HG02759 (cell line): ENCODE results near the gene C11orf68.

Experiments
- ATAC-seq: cut with Tn5 transposase; IDR thresholded peaks from one replicate; pipeline ENCODE4 v1.9.1; 2021; ENCODE audit warnings: mild to moderate bottlenecking, moderate library complexity; ENCODE audit not compliant: unreplicated experiment

C11orf68 gene

DNA sequence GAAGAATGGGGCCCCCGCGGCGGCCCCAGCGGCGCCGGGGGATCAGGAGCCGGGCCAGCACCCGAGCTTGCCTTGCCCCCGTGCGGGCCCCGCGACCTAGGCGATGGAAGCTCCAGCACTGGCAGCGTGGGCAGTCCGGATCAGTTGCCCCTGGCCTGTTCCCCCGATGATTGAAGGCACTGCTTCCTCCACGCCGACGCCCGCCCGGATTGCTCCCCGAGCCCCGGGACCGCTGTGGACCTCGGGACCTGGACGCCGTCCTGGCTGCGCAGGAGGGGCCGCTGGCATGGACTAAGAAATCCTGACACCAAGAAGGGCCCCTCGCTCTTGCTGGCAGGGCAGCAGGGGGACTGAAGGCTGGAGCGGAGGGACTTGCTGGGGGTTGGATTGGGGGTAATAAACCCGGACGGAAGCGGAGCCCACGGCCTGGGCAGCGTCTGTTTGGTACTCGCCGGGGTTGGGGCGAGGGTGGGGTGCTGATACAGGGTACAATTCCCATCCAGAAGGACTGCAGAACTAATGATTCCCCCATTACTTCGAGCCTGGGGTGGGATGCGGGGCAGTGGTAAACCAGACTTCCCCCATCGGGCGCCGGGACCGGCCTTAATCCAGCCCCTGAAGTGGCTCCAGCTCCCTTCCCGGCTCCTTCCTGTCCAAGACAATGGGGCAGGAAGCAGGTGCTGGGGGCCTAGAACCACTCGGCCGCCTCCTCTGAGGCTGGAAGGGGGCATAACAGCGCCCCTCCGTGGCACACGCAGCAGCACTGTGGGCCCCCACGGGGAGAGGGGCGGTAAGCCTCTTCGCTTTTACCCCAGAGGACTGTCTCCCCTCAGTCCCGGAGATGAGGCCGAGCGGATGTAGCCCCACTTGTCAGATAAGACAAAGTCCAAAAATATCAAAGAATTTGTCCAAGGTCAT lies 27.4 kb downstream of the C11orf68 start:
- ATAC-seq = no peak

DNA sequence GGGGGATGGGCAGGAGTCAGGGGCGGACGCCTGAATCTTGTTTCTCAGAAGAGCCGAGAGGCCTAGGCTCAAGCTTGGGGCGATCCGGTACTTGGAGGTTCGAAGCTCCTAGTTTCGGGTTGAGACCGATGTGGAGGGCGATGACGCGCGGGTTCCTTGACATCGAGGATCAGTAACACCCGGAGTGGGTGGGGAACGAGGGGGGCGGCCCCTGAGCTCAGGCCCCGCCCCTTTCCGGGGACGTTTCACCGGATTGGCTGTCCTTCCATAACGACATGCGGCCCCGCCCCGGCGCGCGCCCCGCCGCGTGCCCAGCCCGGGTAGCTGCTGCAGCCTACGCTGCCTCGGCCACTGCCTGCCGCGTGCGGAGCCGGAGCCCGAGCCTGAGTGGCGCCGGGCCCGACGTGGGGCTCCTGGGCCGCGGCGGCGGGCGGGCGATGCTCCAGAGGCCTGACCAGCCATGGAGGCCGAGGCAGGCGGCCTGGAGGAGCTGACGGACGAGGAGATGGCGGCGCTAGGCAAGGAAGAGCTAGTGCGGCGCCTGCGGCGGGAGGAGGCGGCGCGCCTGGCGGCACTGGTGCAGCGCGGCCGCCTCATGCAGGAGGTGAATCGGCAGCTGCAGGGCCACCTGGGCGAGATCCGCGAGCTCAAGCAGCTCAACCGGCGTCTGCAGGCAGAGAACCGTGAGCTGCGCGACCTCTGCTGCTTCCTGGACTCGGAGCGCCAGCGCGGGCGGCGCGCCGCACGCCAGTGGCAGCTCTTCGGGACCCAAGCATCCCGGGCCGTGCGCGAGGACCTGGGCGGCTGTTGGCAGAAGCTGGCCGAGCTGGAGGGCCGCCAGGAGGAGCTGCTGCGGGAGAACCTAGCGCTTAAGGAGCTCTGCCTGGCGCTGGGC lies 28.3 kb downstream of the C11orf68 start, which contains the start of gene CCDC85B:
Gene CCDC85B (plus strand): TSS at position 350 of the 895 bp plus-strand sequence. CDS start 111 bp downstream, at position 461.
- peak; percentile 59 for ATAC-seq

DNA sequence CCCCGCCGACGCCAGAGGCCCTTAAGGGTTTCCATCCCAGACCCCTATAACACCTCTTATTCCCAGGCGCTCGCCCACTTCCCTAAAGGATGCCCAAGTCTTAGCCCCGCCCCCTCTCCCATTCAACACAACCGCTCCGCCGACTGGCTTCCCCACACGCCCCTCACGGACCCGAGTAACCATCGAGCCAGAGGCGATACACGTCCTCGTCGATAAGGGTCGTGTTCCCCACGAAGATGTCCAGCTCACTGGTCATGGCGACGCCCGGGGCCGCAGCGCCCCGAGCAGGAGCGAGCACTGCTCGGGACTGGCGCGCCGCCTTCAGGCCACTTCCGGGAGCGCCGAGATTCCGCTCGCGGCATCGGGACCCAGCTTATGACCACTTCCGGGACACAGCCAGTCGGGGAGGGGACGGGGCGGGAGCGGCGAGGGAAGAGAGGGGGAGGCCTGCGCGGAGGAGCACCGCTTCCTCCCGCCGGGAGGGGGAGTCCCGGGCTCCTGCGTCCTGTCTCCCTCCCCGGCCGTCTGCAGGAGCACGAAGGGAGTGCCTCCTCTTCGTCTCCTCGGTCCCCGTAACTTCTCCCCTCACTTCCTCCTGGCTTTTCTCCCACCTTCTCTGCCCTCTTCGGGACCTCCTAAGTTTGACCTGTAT lies 30.6 kb downstream of the C11orf68 start, which contains the start of gene FIBP:
Gene FIBP (minus strand): TSS at position 309 of the 652 bp plus-strand sequence. CDS start 53 bp downstream, at position 256.
- peak; percentile 55 for ATAC-seq

DNA sequence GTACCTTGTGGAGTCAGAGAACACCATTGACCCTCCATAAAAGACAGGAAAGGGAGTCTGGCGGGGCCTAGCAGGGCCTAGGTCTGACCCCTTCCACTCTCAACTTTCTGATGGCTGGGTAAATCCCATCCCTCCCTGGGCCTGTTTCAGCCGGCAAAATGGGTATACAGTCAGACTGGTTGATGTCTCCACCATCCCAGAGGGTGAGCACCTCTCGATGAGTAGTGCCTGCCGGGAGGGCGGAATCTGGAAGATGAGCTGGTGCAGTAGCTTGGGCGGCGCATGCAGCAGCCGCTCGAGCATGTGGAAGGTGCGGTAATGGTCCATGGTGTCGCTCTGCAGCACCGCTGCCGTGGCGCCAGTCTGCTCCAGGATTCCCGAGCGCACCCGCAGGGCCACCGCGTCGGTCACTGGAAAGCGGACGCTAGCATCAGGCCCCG lies 31.1 kb downstream of the C11orf68 start:
- peak; percentile 3 for ATAC-seq

DNA sequence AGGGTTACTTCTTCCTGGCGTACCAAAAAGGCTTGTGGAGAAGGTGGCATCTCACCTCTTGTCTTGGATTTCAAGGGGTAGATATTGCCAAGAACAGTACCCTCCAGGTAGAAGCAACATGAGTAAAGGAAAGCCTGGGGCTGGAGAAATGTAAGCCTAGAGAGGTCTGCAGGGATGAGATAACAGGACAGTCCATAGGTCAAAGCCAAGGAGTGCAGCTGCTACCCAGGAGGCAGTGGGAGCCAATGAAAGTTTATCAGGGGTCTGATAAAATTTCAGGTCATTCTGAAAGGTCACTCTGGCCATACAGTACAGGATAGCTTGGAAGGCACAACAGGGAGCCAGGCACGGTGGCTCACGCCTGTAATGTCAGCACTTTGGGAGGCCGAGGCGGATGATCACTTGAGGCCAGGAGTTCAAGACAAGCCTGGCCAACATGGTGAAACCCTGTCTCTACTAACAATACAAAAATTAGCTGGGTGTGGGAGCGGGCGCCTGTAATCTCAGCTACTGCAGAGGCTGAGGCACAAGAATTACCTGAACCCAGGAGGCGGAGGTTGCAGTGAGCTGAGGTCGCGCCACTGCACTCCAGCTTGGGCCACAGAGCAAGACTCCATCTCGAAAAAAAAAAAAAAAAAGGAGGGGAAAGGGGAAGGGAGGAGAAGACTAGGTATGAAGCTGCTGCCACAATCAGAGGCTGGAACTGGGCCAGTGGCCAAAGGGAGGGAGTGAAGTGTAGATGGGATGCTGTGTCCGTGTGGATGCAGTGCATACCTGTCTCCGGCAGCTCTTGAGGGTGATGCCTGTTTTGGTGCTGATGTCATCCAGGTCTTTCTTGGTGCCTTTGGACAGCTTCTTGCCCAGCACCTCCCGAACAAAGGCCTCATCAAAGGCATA lies 31.8 kb downstream of the C11orf68 start:
- no peak for ATAC-seq

DNA sequence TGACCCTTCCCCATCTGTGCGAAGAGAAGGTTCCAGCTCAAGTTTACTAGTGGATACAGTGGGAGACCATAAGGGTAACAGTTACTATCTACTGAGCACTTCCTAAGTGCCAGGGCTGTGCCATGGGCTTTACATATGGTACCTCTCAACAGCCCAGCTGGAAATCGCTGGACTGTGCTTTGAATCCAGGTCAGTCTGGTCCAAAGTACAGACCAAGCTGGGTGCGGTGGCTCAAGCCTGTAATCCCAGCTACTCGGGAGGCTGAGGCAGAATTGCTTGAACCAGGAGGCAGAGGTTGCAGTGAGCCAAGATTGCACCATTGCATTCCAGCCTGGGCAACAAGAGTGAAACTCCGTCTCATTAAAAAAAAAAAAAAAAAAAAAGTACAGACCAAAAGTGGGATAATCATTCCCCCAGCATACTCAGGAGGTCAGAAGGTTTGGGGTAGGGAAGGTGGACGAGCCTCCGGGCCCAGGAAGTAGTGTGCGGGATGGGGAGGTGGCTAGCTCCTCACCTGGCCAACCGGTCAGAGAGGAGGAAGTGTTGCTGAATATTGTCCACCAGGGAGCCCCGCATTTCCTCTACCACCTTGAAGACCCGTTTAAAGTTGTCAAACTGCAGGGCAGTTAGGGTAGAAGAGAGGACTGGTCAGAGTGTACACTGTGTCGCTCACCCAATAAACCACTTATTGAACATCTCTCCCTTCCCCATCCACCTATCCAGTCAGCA lies 32.9 kb downstream of the C11orf68 start:
- no peak for ATAC-seq

DNA sequence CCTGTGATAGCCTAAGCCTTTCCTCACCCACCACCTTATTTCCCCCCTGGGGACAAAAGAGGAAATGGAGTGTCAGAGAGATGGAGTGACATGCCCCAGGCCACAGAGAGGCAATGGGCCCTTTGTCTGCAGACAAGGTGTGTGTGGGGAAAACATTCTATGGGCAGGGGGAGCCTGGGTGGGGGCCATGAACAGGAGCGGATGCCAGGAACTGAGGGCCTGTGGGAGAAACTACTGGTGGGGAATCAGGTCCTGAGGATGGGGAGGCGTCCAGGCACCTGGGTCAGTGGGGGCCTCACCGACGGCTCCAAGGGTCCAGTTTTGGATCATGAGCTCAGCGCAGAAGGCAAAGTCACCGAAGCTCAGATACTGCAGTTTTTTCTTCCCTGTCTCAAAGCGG lies 33.6 kb downstream of the C11orf68 start:
- no peak for ATAC-seq

DNA sequence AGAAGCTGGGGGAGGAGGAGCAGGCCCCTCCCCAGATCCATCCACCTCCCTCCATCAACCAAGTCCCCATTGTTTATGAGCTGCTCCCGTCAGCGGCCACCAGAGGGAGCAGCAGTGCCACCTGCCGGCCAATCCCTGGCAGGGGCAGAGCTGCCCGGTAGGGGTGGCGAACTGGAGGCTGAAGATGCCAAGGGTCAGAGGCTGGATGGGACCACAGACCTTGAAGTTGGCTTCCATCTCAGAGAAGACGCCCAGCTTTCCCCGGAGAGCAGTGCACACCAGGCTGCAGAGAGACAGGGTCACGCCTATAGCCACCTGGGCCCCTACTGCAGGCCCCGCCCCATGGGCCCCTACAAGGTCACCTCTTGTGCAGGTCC lies 34.2 kb downstream of the C11orf68 start:
- ATAC-seq = no peak

DNA sequence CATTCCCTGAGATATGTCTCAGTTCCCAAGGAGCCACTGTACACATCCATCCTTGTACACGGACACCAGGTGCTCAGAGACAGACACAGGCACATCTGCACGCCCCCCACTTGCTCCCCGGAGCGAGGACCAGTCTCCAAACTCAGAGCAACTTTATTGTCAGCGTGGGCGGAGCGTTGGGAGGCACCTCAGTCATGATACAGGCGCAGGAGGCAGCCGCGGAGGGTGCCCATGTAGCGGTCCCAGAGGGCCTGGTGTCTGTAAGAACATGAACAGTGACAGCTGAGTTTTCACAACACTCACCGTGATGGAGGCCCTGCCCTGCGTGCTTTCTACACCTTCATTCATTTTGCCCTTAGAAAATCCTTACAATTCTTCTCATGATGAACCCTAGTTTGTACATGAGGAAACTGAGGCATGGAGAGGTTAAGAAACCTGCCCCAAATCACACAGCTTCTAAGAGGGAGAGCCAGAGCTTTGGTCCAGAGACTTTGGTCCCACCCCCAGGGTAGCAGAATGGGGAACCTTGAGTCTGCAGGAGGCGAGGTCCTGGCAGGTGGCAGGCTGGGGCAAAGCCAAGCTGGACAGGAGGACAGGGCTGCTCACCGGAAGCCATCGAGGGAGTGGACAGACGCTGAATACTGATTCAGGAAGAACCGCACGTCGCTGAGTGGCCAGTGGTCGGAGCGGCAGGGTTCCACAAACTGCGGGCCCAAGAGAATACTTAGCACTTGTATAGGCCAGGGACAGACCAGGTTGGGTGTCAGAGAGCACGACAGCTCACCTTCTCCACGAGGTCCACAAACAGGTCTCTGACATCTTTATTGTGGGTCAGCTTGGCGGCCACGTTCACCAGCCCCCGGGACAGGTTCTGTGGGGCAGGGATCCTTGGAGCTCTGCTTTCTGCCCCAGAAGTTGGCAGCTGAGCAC lies 34.8 kb downstream of the C11orf68 start:
- no peak for ATAC-seq

DNA sequence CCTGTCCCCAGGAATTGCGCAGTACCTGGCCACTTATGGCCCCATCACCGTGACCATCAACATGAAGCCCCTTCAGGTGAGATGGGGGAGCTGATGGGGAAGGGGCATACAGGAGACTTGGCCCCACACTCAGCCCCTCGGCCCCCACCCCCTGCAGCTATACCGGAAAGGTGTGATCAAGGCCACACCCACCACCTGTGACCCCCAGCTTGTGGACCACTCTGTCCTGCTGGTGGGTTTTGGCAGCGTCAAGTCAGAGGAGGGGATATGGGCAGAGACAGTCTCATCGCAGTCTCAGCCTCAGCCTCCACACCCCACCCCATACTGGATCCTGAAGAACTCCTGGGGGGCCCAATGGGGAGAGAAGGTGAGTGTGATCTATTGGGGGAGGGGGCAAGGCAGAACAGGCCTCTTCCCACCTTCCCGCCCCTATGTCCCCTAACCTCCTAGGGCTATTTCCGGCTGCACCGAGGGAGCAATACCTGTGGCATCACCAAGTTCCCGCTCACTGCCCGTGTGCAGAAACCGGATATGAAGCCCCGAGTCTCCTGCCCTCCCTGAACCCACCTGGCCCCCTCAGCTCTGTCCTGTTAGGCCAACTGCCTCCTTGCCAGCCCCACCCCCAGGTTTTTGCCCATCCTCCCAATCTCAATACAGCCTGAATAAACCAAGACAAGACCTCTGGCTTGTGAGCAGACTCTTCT lies 35.7 kb downstream of the C11orf68 start:
- ATAC-seq = no peak

DNA sequence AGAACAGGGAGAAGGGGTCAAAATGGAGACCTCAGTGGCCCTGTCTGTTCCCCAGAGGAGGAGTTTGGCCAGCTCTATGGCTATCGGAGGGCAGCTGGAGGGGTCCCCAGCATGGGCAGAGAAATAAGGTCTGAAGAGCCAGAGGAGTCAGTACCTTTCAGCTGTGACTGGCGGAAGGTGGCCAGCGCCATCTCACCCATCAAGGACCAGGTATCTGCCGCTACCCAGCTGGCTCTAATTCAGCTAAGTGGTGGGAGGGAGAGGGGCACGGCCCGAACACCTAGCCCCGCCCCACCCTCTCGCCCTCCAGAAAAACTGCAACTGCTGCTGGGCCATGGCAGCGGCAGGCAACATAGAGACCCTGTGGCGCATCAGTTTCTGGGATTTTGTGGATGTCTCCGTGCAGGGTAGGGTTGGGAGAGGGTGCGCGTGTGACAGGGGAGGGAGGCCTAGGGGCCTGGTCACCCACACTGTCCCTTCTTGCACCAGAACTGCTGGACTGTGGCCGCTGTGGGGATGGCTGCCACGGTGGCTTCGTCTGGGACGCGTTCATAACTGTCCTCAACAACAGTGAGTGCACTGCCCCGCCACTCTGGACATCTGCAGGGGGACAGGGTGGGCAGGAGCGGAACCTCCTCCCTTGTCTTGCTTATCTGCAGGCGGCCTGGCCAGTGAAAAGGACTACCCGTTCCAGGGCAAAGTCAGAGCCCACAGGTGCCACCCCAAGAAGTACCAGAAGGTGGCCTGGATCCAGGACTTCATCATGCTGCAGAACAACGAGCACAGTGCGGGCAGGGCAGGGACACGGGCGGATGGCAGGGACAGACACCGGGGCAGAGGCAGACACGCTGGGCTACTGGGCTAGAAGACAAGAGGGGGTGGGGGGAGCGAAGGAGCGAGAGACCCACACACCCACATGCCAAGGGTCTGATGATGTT lies 36.5 kb downstream of the C11orf68 start:
- no peak for ATAC-seq

DNA sequence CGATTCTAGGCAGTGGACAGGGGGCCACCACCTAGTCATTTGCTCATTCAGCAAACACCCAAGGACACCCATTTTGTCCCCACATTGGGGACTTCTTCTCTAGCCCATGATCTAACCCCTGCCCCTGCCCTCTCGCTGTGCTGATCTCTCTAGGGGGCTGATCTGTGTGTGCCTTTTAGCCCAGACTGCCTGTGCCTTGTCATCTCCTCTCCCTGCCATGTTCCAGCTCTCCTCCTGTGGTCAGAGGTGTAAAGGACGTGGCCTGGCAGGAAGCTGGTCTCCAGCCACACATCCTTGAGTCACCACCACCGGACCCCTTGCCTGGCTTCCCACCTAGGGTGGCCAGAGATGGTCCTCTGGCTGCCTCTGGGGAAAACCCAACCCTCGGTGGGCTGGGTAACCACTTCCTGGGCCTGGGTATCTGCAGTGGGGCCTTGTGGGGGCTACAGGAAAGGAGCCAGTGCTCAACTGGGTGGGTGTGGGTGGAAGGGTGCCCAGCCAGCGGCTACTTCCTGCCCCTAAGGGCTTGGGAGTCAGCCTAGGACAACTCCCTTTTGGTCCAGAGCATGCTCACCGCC lies 37.9 kb downstream of the C11orf68 start:
- ATAC-seq = no peak

DNA sequence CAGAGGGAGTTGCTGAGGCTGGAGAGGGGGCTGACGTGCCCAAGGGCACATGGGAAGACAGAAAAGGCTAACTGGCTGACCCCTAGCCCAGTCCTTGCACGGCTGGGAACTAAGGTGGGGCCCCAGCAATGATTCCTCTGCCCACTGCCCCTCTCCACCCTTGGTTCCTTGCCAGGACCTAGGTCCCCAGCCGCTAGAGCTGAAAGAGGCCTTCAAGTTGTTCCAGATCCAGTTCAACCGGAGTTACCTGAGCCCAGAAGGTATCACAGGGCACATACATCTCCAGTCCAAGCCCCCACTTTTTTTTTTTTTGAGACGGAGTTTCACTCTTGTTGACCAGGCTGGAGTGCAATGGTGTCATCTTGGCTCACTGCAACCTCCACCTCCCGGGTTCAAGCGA lies 38.8 kb downstream of the C11orf68 start:
- ATAC-seq = no peak

DNA sequence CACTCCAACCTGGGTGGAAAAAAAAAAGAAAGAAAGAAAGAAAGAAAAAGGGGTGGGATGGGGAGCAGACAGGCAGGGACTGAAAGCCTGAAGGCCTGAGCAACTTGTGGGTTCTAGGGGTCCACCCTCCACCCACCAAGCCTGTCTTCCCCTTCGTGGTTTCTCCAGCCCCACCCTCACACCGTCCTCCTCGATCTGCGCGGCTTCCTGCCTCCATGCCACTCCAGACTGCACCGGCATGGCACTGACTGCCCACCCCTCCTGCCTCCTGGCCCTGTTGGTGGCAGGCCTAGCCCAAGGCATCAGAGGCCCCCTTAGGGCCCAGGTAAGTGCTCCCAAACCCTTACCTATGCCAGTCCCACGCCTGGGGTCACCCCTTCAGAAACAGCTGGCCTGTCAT lies 39.2 kb downstream of the C11orf68 start, which contains the start of gene CTSW:
Gene CTSW (plus strand): TSS at position 221 of the 400 bp plus-strand sequence. CDS start 18 bp downstream, at position 239.
- no peak for ATAC-seq

DNA sequence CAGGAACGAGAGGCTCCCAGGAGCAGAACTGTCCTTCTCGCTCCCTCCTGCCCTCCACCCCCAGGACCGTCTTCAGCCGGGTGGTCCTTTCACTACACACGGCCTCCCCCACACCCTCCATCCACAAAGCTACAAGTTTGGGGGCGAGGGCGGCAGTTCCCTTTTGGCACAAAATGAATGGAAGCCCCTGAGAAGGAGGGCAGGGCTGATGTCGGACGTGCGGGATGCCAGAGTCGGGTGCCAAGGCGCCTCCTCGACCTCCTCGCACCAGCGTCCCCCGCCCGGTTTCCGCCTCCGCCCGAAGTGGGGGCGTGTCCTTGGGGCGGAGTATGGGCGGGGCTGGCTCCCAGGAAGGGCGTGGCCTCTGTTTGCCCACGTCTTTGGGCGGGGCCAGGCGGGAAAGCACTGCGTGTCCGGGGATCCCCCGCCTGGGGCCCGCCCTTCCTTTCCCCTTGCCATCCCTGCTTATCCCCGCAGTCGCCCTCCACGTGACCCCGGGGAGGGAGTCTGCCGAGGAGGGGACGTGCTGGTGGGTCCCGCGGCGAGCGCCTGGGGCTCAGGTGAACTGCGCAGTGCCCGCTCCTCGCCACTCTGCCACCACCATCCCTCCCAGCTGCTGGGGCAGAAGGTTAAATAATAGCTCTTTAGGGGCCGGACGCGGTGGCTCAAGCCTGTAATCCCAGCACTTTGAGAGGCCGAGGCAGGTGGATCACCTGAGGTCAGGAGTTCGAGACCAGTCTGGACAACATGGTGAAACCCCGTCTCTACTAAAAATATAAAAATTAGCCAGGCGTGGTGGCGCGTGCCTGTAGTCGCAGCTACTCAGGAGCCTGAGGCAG lies 45.3 kb downstream of the C11orf68 start:
- ATAC-seq = peak; percentile 83
